Activated CD4-positive, alpha-beta T cell treated with anti-CD3 and anti-CD28 coated beads, Interleukin-2, amount 10 ng/mL, durations not matched to agents 24 days and 14 days (primary cell): Measurements from ENCODE around the gene GID8. TPM values are rescaled to one million over a fixed set of nuclear protein-coding genes. Genes with fewer than 3 reads are reported as not detected.

ENCODE experiments used
- DNase-seq: peaks from one replicate; pipeline ENCODE4 v3.0.0; 2022
- H3K27ac Mint-ChIP-seq: one replicate; pipeline ENCODE4 v1.8.0; 2022; ENCODE audit warnings: mild to moderate bottlenecking, mixed read lengths
- H3K27me3 Mint-ChIP-seq: one replicate; pipeline ENCODE4 v1.8.0; 2022; ENCODE audit warnings: mixed read lengths
- H3K36me3 Mint-ChIP-seq: one replicate; pipeline ENCODE4 v1.8.0; 2022; ENCODE audit warnings: low read depth, mild to moderate bottlenecking, mixed read lengths
- H3K4me1 Mint-ChIP-seq: one replicate; pipeline ENCODE4 v1.8.0; 2021; ENCODE audit warnings: mixed read lengths
- H3K4me3 Mint-ChIP-seq: one replicate; pipeline ENCODE4 v1.8.0; 2022; ENCODE audit warnings: mild to moderate bottlenecking, moderate library complexity, mixed read lengths
- H3K9me3 Mint-ChIP-seq: one replicate; pipeline ENCODE4 v1.8.0; 2021; ENCODE audit warnings: mixed read lengths
- intact Hi-C: fragments of 100-400 bp; cut with micrococcal nuclease; formaldehyde crosslinking; loops from one replicate; pipeline ENCODE4 v1.15.1; 2023
- total RNA-seq: library from RNA; stranded (reverse); gene quantifications from 2 replicates; pipeline ENCODE4 v1.2.3, GENCODE V29; 2022

The GID8 gene
- total RNA-seq = 50.0 and 58.0 TPM in 2 replicates

DNA sequence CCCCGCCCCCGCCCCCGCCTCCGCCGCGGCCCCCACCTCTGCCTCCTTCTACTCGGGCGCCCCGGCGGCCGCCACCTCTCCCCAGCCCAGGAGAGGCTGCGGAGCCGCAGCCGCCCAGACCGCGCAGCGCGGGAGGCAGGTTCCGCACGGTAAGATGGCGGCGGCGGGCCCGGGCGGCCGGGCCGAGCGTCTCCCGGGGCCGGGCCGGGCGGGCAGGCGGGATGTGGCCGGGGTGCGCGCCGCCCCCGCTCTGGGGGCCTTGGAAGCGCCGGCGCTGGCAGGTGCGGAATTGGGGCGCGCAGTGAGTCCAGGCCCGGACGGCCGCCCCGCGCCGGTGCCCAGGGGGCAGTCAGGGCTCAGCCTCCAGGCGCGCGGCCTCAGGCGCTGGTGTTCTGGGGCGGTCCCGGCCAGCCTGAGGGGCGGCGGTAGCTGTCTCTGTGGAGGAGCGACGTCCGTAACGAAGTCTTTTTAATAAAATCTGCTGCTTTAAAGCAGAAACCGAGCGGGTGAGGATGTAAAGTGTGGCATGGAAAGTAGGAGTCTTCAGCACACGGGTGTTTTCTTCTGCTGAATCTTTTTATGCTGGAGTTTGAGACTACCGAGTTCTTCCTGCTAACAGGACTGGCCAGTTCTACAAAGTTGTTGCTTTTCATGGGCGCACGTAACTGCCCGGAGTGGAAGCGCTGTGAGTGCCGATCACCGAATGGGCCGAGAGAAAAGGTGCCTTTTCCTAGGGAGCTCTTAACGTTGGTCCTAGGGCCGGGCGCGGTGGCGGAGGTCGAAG is at the start of gene GID8:
Gene GID8 (plus strand): TSS at position 43 of the 784 bp plus-strand sequence. CDS start 3,356 bp downstream, outside the sequence.
- intact Hi-C loops = loop anchor here (2.0 to 5.0 kb wide), 3 partner anchors 15 to 1019 kb away; partner anchors contain the start of genes SLC17A9, UCKL1 and YTHDF1

GRCh38 chr20:62888406-62888805 is 49.5 kb upstream of the GID8 start:
- Mint-ChIP-seq H3K27ac (no peak overlapping the region), H3K4me3 (no peak overlapping the region), H3K4me1 (peaks cover 19% of the 10 kb centered on the region), H3K36me3 (peaks cover 54% of the 10 kb centered on the region), H3K27me3 (no peaks in the 10 kb centered on the region), H3K9me3 (no peaks in the 10 kb centered on the region)
- intact Hi-C loops = no loop called here
- DNase-seq = no peak

More for the DNA sequence above, at the start of gene GID8:
- Mint-ChIP-seq H3K4me1 (peaks cover 22% of the 10 kb centered on the region), H3K4me3 (peak within 1 kb of the TSS; percentile 97), H3K36me3 (peaks cover 35% of the 10 kb centered on the region), H3K27me3 (no peaks in the 10 kb centered on the region), H3K9me3 (no peaks in the 10 kb centered on the region), H3K27ac (peak within 1 kb of the TSS; percentile 99)
- DNase-seq = peak; percentile 87

DNA sequence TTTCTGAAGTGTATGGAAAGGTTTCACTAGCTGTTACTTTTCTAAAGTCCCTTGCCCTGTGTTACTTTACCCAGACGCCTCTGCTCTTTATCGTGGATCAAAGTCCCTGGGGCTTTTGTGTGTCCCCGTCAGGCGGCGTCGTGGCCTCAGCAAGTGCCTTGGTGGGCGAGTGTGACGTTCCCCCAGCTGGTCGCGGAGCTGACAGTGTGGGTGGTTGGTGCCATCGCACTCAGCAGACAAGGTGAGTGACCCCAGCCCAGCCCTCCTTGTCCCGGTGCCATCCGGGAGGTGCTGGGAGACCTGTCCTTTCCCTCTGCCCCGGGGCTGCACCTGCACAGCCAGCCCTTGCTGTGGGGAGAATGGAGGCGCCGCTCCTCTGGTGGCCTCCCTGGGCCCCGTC is 49.0 kb upstream of the GID8 start:
- peaks cover 59% of the 10 kb centered on the region for H3K36me3 Mint-ChIP-seq
- H3K4me3 Mint-ChIP-seq = no peak overlapping the region
- H3K4me1 Mint-ChIP-seq = peaks cover 22% of the 10 kb centered on the region
- intact Hi-C loops = no loop called here
- no peaks in the 10 kb centered on the region for H3K27me3 Mint-ChIP-seq
- no peaks in the 10 kb centered on the region for H3K9me3 Mint-ChIP-seq
- DNase-seq = no peak
- no peak overlapping the region for H3K27ac Mint-ChIP-seq

GRCh38 chr20:62889411-62889810 is 48.5 kb upstream of the GID8 start:
- intact Hi-C loops = no loop called here
- Mint-ChIP-seq H3K4me1 (peaks cover 22% of the 10 kb centered on the region), H3K27ac (no peak overlapping the region), H3K36me3 (peaks cover 64% of the 10 kb centered on the region), H3K4me3 (no peak overlapping the region), H3K27me3 (no peaks in the 10 kb centered on the region), H3K9me3 (no peaks in the 10 kb centered on the region)
- DNase-seq = no peak

DNA sequence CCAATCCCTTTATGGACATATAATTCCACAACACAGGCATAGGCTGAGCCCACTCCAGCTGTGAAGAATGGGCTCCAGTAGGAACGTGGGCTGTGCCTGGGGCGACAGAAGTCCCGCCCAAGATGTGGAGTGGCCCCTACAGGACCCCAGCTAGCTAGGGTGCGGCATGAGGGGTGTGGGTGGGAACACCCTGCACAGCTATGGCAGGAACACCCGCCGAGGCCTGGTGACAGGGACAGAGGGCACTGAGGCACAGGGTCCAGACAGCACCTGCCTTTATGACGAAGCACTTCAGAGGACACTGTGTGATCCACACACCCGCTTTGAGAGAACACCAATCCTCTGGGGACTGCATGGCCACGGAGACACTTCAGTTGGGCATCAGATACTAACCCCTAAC is 48.1 kb upstream of the GID8 start:
- no peaks in the 10 kb centered on the region for H3K27me3 Mint-ChIP-seq
- H3K4me1 Mint-ChIP-seq = peaks cover 22% of the 10 kb centered on the region
- DNase-seq = no peak
- no peaks in the 10 kb centered on the region for H3K9me3 Mint-ChIP-seq
- no peak overlapping the region for H3K4me3 Mint-ChIP-seq
- intact Hi-C loops = no loop called here
- H3K36me3 Mint-ChIP-seq = peaks cover 67% of the 10 kb centered on the region
- no peak overlapping the region for H3K27ac Mint-ChIP-seq

DNA sequence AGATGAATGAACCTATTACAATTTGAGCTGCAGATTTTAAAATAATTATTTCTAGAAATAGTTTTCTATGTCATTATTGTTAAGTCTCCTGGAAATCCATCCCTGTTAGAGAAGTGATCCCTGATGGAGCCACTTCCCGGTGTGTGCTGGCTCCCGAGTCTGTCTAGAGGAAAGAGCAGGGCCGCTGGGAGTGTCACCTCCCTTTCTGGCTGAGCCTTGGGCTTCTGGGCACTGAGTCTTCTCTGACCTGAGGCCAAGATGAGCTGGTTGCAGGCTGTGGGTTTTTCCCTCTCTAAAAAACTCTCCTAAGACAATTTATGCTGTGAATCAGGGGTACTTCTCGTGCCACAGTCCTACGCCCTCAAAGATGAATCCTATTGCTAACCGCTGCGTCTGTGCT is 47.5 kb upstream of the GID8 start:
- peak overlapping the region; percentile 63 for H3K27ac Mint-ChIP-seq
- intact Hi-C loops = no loop called here

DNA sequence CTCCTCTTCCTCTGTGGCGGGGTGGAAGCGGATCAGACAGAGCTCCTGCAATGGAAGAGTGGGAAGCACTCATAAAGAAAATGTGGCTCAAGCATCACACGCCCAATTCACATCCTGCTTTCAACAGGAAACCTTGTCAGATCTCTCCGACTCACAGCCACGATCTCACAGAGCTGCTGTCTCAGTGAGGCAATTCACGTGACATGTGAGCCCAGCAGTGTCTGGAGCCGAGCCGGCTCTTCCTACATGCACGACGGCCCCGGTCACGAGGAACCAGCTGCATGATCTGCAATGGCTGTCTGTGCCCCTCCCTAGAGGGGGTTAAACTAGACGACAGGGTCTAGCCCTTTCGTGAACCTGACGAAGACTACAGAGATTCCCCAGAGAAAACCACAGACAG is 46.8 kb upstream of the GID8 start:
- intact Hi-C loops = no loop called here
- peak overlapping the region; percentile 63 for H3K27ac Mint-ChIP-seq
- H3K27me3 Mint-ChIP-seq = no peaks in the 10 kb centered on the region
- peaks cover 75% of the 10 kb centered on the region for H3K36me3 Mint-ChIP-seq
- no peak overlapping the region for H3K4me3 Mint-ChIP-seq
- peak; percentile 78 for DNase-seq
- no peaks in the 10 kb centered on the region for H3K9me3 Mint-ChIP-seq
- H3K4me1 Mint-ChIP-seq = peaks cover 22% of the 10 kb centered on the region

More for the DNA sequence above, 47.5 kb upstream of the GID8 start:
- peaks cover 70% of the 10 kb centered on the region for H3K36me3 Mint-ChIP-seq
- no peak for DNase-seq
- H3K27me3 Mint-ChIP-seq = no peaks in the 10 kb centered on the region
- no peaks in the 10 kb centered on the region for H3K9me3 Mint-ChIP-seq
- H3K4me3 Mint-ChIP-seq = no peak overlapping the region
- H3K4me1 Mint-ChIP-seq = peaks cover 22% of the 10 kb centered on the region

DNA sequence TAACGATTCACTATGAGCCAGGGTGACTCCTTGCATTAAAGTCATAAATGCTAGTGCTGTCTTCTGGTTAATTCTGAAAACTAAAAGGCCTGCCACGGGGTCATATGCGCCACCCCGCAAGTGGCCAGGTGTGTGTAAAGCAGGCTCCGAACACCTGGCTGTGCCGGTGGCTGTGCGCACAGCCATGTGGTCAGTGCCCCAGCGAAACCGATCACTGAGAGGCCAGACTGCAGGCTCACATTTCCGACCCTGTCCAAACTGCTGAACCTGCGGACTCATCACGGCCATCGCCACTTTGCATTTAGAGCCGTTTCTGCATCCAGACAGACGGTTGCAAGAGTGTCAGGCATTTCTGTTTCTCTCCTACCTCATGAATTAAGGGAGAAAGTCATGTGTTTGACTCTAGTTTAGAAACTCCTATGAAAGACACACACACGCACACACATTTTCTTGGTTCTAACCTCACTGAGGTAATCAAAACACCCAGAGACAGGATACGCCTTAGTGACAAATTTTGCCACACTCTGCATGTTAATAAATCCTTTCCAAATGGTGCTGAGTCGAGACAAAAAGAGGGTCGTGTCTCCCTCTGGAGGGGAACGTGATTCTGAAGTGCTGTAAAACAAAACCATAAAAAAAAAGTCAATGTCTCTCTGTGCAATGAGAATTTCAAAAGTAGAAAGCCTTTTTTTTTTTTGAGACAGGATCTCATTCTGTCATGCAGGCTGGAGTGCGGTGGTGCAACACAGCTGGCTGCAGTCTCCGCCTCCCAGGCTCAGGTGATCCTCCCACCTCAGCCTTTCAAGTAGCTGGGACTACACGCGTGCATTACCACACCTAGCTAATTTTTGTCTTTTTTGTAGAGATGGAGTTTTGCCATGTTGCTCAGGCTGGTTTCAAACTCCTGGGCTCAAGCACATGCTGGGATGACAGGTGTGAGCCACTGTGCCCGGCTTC is 45.3 kb upstream of the GID8 start:
- H3K4me1 Mint-ChIP-seq = peaks cover 22% of the 10 kb centered on the region
- H3K36me3 Mint-ChIP-seq = peaks cover 67% of the 10 kb centered on the region
- no peak overlapping the region for H3K4me3 Mint-ChIP-seq
- peak overlapping the region; percentile 34 for H3K27ac Mint-ChIP-seq
- H3K9me3 Mint-ChIP-seq = no peaks in the 10 kb centered on the region
- no peaks in the 10 kb centered on the region for H3K27me3 Mint-ChIP-seq
- peak; percentile 71 for DNase-seq
- intact Hi-C loops = no loop called here

GRCh38 chr20:62893700-62894099 is 44.2 kb upstream of the GID8 start:
- no peak overlapping the region for H3K4me3 Mint-ChIP-seq
- no peaks in the 10 kb centered on the region for H3K9me3 Mint-ChIP-seq
- no peaks in the 10 kb centered on the region for H3K27me3 Mint-ChIP-seq
- peaks cover 29% of the 10 kb centered on the region for H3K4me1 Mint-ChIP-seq
- H3K36me3 Mint-ChIP-seq = peaks cover 63% of the 10 kb centered on the region
- H3K27ac Mint-ChIP-seq = no peak overlapping the region
- intact Hi-C loops = no loop called here
- no peak for DNase-seq

DNA sequence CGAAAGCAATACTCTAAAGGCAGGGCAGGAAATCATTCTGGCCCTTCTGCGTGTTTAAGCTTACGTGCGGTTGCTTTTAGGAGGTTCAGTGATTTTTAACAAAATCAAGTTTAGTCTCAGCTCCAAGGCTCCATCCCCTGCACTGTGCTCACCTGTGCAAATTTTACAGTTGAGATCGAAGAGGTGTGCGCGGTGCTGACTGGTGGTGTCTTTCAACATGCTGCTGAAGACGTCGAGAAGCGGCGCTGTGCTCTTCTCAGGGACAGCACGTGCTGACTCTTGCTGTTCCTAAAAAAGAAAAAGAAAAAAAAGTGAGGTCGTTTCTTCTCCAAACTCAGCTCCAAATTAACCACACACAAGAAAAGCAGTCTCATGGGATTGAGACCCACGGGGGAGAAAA is 43.7 kb upstream of the GID8 start:
- Mint-ChIP-seq H3K4me1 (peaks cover 35% of the 10 kb centered on the region), H3K9me3 (no peaks in the 10 kb centered on the region), H3K27ac (no peak overlapping the region), H3K4me3 (no peak overlapping the region), H3K27me3 (no peaks in the 10 kb centered on the region), H3K36me3 (peaks cover 63% of the 10 kb centered on the region)
- intact Hi-C loops = no loop called here
- DNase-seq = no peak

DNA sequence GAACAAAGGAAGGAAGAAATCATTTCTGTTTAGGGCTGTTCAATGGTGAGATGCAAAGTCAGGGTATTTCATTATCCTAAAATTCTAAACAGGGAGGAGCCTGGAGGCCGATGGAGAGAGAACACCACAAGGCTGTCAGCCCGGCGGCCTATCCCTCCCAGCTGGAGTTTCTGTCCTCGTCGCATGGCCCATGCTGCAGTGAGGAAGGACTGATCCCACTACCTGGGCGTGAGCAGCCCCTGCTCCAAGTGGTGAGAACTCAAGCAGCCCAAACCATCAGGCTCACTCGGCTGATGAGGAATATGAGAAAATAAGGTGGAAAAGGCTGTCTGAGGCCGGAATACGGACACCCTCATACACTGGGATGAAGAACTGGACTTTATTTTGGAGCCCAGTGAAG is 42.4 kb upstream of the GID8 start:
- DNase-seq = no peak
- H3K27ac Mint-ChIP-seq = no peak overlapping the region
- no peaks in the 10 kb centered on the region for H3K9me3 Mint-ChIP-seq
- intact Hi-C loops = no loop called here
- H3K4me1 Mint-ChIP-seq = peaks cover 44% of the 10 kb centered on the region
- no peaks in the 10 kb centered on the region for H3K27me3 Mint-ChIP-seq
- peaks cover 53% of the 10 kb centered on the region for H3K36me3 Mint-ChIP-seq
- H3K4me3 Mint-ChIP-seq = no peak overlapping the region

GRCh38 chr20:62896526-62896925 is 41.4 kb upstream of the GID8 start:
- Mint-ChIP-seq H3K4me3 (no peak overlapping the region), H3K9me3 (no peaks in the 10 kb centered on the region), H3K27ac (no peak overlapping the region), H3K4me1 (peaks cover 40% of the 10 kb centered on the region), H3K36me3 (peaks cover 47% of the 10 kb centered on the region), H3K27me3 (no peaks in the 10 kb centered on the region)
- DNase-seq = no peak
- intact Hi-C loops = no loop called here

DNA sequence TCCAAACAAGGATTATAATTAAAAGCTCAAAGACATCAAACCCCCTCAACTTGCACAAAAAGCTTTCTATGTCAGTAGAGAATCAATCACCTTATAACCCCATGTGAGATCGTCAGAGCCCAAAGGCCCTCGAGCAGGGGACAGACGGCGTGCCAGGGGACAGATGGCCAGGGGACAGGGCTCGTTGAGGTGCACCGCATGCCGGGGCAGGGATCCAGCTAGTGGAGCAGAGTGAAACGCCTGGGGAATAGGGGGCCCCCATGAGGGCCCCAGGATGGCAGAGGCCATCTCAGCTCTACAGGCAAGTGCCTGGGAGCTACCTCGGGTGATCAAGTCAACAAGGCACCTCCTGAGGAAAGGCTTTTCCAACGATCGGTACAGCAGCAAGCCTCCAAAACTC is 40.3 kb upstream of the GID8 start:
- Mint-ChIP-seq H3K9me3 (no peaks in the 10 kb centered on the region), H3K4me3 (no peak overlapping the region), H3K36me3 (peaks cover 48% of the 10 kb centered on the region), H3K4me1 (peaks cover 33% of the 10 kb centered on the region), H3K27me3 (no peaks in the 10 kb centered on the region), H3K27ac (no peak overlapping the region)
- DNase-seq = no peak
- intact Hi-C loops = no loop called here
